HG03354 (cell line): ENCODE results near the gene ATP5F1C.
"Not testable (repeated sequence)": the region's sequence is repeated elsewhere in the genome, so short reads cannot be mapped to it uniquely, and the experiment has no call there.

Experiments
- ATAC-seq: cut with Tn5 transposase; IDR thresholded peaks from one replicate; pipeline ENCODE4 v1.9.1; 2021; ENCODE audit warnings: mild to moderate bottlenecking; ENCODE audit not compliant: unreplicated experiment, poor library complexity, severe bottlenecking

ATP5F1C gene

DNA sequence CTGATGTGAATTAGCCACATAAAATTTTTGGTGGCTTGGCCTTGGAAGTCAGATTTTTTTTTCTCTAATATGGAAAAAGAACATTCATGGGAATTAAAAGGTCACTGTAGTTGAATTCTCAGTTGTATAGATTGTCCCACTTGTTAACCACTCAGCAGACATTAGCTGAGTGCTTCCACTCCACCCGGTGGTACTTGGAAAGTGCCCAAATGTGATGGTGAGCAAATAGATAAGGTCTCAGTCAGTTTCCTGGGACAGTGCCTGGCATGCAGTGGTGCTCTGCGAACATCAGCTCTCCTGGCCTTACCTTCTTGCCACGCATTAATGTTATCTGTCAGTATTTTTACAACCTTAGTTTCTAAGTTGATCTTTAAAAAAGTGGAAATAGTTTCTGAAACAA lies 1.4 kb downstream of the ATP5F1C start:
- ATAC-seq, result no peak

GRCh38 chr10:7792541-7792940 lies 4.6 kb downstream of the ATP5F1C start:
- no peak for ATAC-seq

DNA sequence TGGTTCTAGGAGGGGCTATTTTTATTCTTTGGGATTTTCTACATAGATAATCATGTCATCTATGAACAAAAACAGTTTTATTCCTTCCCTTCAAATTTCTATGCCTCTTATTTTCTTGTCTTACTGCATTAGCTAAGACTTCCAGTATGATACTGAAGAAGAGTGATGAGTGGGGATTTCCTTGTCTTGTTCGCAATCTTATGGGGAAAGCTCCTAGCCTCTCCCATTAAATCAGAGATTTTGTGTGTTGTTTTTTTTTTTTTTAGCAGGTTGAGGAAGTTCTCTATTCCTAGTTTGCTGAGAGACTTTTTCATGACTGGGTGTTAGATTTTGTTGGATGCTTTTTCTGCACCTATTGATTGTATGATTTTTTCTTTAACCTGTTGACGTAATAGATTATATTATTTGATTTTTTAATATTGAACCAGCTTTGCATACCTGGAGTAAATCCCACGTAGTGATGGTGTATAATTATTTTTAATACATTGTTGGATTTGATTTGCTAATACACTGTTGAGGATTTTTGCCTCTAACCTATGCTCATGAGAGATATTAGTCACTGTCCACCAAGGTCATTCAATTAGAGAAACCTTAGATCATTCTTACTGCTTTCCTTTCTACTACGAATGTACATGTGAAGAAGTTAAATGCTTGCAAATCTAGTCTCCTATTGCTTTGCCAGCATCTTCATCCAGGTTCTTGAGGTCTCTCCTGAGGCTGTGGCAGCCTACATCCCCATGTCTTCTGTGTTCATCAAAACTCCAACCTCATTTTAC lies 6.5 kb downstream of the ATP5F1C start:
- ATAC-seq, result no peak

DNA sequence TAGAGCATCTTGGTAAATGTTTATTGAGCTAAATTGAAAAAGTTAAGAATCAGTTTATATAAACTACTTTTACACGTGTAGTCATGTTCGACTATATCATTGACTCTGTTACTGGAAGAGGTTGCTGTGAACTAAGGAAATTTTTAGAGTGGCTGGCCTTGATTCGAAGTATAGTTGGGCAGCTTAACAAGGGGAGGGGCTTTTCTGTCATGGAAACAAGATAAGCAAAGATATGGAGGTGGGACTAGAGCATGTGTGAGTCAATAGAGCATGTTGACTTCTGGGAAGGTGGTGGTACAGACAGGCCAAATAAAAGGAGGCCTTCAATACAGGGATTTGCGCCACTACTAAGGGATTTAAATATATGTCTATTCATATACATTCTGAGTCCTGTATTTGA lies 7.6 kb downstream of the ATP5F1C start:
- no peak for ATAC-seq

DNA sequence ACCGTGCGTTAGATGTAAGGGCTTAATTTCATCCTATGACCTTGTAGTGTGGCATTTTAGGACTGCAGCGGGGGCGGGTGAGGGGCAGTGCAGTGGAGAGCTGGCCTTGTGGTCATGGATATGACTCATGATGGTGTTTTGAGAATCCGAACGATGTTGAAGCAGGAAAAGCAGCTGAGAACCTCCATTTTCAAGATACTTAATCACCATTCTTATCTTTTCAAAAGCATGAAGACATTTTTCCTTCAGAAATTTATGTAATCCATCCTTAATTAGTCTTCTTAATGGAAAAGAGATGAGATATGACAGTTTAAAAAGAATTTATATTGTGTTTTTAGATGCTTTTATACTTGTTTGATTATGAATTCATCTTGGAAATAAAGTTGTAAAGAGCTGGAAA lies 9.6 kb downstream of the ATP5F1C start:
- ATAC-seq, result no peak

- ATAC-seq, result no peak
These were observed 14.6 kb downstream of the ATP5F1C start for GRCh38 chr10:7802606-7803005.

- no peak for ATAC-seq
These were observed 16.2 kb downstream of the ATP5F1C start for GRCh38 chr10:7804216-7804615.

DNA sequence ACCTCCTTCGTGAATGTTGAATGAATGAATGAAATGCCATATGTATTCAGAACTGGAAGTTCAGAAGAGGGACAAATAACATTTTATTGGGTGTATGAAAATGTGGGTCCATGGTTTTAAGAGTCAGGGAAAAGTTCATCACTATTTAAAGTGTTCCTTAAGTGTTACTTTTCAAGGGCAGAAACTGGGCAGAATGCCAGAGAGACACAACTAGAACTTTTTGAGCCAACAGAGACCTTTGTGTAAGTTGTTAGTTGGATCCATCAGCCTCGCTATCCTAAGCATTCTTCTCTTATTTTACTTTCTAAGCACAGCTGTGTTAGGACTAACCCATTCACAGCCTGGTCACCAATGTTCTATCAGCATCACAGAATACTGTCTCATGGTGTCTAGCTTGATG lies 16.8 kb downstream of the ATP5F1C start:
- no peak for ATAC-seq

GRCh38 chr10:7808686-7809267 lies 20.8 kb downstream of the ATP5F1C start:
- ATAC-seq, result no peak

- ATAC-seq, result no peak
These were observed 22.5 kb downstream of the ATP5F1C start for GRCh38 chr10:7810443-7810842.

GRCh38 chr10:7811000-7811399 lies 23.0 kb downstream of the ATP5F1C start:
- no peak for ATAC-seq

DNA sequence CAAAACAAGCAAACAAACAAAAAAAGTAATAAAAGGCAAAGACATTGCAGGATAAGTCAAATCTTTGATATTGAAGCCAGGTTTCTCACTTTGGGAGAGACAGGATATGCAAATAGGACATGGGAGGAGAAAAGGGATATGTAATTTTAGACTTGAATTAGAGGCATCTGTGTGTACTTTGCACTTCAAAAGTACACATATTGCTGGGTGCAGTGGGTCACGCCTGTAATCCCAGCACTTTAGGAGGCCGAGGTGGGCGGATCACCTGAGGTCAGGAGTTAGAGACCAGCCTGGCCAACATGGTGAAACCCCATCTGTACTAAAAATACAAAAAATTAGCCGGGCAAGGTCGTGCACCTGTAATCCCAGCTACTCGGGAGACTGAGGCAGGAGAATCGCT lies 23.8 kb downstream of the ATP5F1C start:
- ATAC-seq, result not testable (repeated sequence)

DNA sequence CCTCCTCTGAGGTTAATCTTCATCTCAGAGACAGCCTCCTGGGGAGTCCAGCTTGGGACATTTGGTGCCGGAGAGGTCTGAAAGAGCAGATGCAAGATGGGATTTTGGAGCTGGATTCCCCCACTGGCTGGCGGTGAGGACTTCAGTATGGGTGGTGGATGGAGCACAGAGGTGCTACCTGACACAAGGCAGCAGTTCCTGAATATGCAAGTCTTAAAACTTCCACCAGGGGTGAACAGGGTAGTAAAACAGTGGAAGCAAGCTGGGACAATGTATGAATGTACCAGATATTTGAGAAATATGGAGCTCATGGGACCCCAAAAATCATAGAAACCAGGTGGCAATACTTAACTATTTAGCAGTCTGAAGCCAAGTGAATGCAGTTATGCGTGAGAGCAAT lies 25.5 kb downstream of the ATP5F1C start:
- ATAC-seq, result no peak

- no peak for ATAC-seq
These were observed 29.6 kb downstream of the ATP5F1C start for GRCh38 chr10:7817576-7817975.

DNA sequence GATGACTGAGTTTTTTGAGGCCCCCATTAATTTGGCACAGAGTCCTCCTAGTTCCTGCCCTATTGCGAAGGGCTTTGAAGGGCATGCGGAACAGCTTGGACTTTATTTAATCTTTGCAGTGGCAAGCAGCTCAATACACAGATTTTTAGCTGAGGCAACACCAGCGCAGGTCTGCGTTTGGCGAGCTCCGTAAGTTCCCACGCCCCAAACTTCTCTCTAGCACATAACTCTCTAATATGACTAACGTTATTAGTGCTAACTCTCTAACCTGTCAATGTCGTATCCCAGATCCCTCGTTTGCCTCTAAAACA lies 30.0 kb downstream of the ATP5F1C start:
- ATAC-seq, result peak; percentile 27

- peak; percentile 82 for ATAC-seq
These were observed 30.5 kb downstream of the ATP5F1C start, which contains the start of gene TAF3 for GRCh38 chr10:7818295-7819120. Gene TAF3 (plus strand): TSS chr10:7818505. CDS start chr10:7818710, 205 bp downstream.

- ATAC-seq, result peak; percentile 47
These were observed 31.1 kb downstream of the ATP5F1C start for GRCh38 chr10:7819121-7819460.

DNA sequence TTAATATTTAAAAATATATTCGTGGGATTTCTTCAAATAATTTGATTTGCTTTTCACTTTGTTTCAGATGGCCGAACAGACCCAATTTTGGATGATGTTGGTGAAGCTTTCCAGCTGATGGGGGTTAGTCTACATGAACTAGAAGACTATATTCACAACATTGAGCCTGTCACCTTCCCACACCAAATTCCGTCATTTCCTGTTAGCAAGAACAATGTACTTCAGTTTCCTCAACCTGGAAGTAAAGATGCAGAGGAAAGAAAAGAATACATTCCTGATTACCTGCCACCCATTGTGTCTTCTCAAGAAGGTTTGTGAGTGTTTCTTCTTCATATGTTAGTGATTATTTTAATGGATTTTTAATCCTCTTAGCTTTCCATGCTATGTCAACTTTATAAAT lies 36.3 kb downstream of the ATP5F1C start:
- no peak for ATAC-seq

DNA sequence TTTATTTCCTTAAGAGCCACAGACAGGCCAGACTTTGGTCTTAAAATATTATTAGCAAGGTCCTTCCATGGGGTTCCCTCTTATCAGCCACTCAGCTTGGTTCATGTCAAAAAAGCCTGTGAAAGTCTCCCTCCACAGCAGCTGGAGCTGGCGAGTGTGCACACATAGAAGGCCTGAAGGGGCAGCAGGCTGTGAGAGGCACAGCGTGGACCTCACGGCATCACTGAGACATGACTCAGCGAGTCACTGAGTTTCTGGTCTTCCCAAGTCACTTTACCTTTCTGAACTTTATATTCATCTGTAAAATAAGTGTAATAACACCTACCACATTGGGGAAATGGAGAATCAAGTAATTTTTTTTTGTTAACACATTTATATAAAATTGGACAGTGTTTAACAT lies 39.0 kb downstream of the ATP5F1C start:
- ATAC-seq, result no peak

- no peak for ATAC-seq
These were observed 41.4 kb downstream of the ATP5F1C start for GRCh38 chr10:7829289-7829834.

- no peak for ATAC-seq
These were observed 44.1 kb downstream of the ATP5F1C start for GRCh38 chr10:7832060-7832459.
